Measurements from ENCODE around the gene SERPINI1.

The SERPINI1 gene

GRCh38 chr3:167798443-167798842 is 62.9 kb downstream of the SERPINI1 start:
- no peak for DNase-seq (ENCODE audit: low spot score)
- in situ Hi-C loops (cut with MboI; ENCODE audit: low pct_unique_long_range_greater_than_20kb, low sequenced_read_pairs, unreplicated experiment): no loop called here
- TF ChIP-seq CTCF (IDR thresholded peaks at IDR 0.05; ENCODE audit: extremely low read depth, insufficient read depth, missing control alignments): no peak

DNA sequence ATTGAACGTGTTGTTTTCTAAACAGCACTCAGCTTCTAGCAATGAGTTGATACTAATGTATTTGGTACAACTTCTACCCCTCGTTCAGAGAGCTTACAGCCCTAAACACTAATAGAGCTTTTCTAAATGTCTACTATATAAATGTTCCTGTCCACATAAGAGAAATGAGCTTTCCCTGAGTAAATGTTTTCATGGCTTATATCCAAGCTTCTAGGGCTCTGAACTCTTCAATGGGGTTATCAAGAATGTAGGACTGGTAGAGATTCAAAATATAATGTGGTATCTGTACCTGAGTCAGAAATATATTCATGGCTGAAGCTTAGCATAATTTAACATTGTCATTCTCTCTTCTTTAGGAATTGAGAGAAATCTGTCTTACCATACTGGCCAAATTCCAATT is 73.4 kb downstream of the SERPINI1 start:
- in situ Hi-C loops (cut with MboI; ENCODE audit: low pct_unique_long_range_greater_than_20kb, low sequenced_read_pairs, unreplicated experiment): no loop called here
- TF ChIP-seq CTCF (IDR thresholded peaks at IDR 0.05; ENCODE audit: extremely low read depth, insufficient read depth, missing control alignments): no peak
- DNase-seq (ENCODE audit: low spot score): no peak

DNA sequence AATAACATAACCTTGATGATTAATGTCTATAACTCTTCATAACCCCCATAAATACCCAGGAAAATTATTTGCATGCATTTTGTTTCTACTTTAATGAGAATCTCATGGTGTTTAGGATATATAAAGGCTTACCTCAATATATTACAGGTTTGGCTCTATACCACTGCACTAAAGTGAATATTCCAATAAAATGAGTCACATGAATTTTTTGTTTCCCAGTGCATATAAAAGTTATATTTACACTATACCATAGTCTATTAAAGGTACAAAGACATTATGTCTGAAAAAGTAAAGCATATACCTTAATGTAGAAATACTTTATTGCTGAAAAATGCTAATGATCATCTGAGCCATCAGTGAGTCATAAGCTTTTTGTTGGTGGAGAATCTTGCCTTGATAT is 74.7 kb downstream of the SERPINI1 start:
- in situ Hi-C loops (cut with MboI; ENCODE audit: low pct_unique_long_range_greater_than_20kb, low sequenced_read_pairs, unreplicated experiment): no loop called here
- TF ChIP-seq CTCF (IDR thresholded peaks at IDR 0.05; ENCODE audit: extremely low read depth, insufficient read depth, missing control alignments): no peak
- no peak for DNase-seq (ENCODE audit: low spot score)

DNA sequence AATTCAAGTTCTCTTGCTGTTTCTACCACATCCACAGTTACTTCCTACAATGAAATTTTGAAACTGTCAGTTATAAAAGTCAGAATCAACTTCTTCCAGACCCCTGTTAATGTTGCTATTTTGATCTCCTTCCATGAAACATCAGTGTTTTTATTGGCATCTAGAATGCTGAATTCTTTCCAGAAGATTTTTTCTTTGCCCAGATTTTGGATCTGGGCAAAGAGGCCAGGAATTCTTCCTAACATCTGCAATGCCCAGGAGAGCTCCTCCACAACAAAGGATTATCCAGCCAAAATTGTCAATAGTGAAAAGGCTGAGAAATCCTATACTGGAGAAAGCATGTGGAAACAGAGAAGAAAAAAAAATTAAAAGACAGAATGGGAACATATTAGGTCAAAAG is 75.5 kb downstream of the SERPINI1 start:
- no peak for DNase-seq (ENCODE audit: low spot score)
- TF ChIP-seq CTCF (IDR thresholded peaks at IDR 0.05; ENCODE audit: extremely low read depth, insufficient read depth, missing control alignments): no peak
- in situ Hi-C loops (cut with MboI; ENCODE audit: low pct_unique_long_range_greater_than_20kb, low sequenced_read_pairs, unreplicated experiment): no loop called here

GRCh38 chr3:167813169-167814123 is 77.9 kb downstream of the SERPINI1 start:
- in situ Hi-C loops (cut with MboI; ENCODE audit: low pct_unique_long_range_greater_than_20kb, low sequenced_read_pairs, unreplicated experiment): no loop called here
- no peak for DNase-seq (ENCODE audit: low spot score)
- TF ChIP-seq CTCF (IDR thresholded peaks at IDR 0.05; ENCODE audit: extremely low read depth, insufficient read depth, missing control alignments): no peak

DNA sequence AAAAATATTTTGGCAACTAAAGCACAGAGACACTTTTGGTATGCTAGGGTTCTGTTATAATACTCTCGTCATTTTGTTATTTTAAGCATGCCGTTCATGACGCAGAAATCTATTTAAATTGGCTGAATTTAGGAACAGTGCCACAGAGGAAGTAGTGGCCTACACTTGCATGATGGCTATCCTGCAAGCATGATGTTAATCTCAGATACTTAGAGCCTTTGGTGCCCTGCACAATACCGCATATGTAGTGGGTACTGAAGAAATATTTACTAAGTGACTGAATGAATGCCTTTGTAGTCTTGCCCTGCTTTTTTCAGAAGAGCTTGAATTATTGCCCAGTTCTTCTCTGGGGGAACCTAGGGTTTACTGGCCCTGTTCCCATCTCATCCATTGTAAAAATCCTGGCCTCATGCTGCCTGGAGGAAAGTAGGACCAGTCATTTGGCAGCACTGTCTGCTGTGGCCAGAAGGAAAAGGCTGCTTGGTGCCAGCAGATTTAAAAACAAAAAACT is 79.0 kb downstream of the SERPINI1 start:
- TF ChIP-seq CTCF (IDR thresholded peaks at IDR 0.05; ENCODE audit: extremely low read depth, insufficient read depth, missing control alignments): no peak
- in situ Hi-C loops (cut with MboI; ENCODE audit: low pct_unique_long_range_greater_than_20kb, low sequenced_read_pairs, unreplicated experiment): no loop called here
- no peak for DNase-seq (ENCODE audit: low spot score)

Data from GM13977 (cell line).